ENCODE data around the gene OTOGL.
"Not testable (repeated sequence)": the region's sequence is repeated elsewhere in the genome, so short reads cannot be mapped to it uniquely, and the experiment has no call there.

The OTOGL gene

DNA sequence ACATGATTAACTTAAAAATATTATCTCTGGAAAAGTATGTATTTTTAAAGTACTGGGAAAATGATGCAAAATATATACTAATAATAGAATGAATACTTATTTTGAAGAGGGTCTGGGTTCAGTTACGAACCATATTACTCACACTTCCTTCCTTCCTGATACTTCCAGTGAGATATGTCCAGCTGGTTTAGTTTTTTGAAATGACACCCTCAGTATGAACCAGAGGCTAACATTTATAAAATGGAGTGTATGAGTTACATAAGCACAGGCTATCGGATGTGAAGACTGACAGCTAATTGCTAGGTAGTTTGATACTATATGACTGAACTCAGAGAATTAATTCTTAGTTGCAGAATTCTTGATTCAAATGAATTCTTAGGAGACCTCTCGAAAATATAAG is 122.9 kb downstream of the OTOGL start:
- DNase-seq (ENCODE audit: low read depth in 2 of 2): no peak

DNA sequence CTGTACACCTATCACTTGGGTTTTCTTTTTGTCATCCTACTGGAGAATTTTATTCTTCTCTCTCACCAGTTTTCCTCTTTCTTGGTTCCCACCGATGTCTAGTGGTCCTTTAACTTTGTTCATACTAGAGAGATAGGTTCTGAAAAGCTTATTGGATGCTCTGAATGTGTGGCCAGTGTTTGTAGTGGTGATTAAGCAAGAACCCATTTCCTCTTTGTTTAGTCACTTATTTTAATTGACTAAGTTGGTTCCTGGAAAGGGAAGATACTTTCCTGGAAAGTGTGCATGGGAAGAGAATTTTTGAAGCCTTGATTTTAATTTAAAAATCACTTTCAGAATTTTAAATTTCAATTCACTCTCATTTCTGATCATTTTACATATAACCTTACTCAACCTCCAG is 127.2 kb downstream of the OTOGL start:
- no peak for DNase-seq (ENCODE audit: low read depth in 2 of 2)

DNA sequence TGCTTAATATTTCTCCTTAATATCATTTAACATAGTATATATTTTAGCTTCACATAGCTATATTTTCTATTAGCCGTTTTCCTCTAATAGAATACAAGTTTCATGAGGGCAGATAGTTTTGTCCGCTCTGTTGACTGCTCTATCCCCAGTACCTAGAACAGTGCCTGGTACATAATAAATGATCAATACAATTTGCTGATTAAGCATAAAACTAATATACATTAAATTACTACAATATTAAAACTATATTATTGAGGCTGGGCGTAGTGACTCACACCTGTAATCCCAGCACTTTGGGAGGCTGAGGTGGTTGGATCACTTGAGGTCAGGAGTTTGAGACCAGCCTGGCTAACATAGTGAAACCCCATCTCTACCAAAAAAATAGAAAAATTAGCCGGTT is 128.6 kb downstream of the OTOGL start:
- not testable (repeated sequence) for DNase-seq (ENCODE audit: low read depth in 2 of 2)

DNA sequence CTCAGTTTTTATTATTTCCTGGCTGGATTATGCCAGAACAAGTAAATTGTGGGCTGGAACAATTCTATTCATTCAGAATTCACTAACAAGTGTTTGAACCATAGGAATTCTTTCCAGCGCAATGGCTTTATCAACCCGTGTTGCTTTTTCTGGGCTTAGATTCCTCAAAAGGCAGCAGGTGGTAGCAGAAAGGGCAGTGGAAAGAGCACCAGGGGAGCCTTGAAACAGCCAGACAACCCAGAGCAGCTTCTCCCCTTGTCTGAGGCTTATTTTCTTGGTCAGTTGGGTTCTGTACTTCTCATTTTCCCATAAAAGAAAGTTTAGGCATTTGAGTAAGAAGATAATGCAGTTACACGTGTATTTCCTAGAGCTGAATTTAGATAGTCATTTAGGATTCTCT is 130.7 kb downstream of the OTOGL start:
- no peak for DNase-seq (ENCODE audit: low read depth in 2 of 2)

DNA sequence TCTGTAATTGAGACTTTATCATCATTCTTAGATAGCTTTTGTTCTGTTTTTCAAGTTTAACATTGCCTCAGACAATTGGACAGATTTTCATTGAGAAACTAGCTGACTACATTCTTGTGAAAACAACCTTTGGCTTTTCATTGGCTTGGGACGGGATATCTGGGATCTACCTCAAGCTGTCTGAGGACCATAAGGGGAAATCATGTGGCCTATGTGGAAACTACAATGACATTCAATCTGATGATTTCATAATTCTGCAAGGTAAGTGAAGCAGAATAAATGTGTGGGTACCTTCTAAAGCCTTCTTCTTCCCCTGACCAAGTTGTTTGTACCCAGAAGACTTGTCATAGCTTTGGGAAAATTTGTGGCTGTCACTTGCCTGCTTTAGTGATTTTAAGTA is 133.5 kb downstream of the OTOGL start:
- DNase-seq (ENCODE audit: low read depth in 2 of 2): no peak

DNA sequence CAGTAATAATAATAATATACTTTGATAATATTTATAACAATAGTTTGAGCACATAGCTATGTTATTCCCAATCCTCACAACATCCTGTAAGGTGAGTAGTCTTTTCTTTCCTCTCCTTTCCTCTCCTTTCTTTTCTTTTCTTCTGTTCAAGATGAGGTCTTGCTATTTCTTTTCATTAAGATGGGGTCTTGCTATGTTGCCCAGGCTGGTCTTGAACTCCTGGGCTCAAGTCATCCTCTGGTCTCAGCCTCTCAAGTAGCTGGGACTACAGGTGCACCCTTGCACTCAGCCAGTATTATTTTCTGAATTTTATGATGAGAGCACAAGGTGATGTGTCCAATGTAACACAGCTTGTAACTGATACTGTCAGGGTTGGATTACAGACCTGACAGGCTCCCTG is 134.6 kb downstream of the OTOGL start:
- DNase-seq (ENCODE audit: low read depth in 2 of 2): no peak

DNA sequence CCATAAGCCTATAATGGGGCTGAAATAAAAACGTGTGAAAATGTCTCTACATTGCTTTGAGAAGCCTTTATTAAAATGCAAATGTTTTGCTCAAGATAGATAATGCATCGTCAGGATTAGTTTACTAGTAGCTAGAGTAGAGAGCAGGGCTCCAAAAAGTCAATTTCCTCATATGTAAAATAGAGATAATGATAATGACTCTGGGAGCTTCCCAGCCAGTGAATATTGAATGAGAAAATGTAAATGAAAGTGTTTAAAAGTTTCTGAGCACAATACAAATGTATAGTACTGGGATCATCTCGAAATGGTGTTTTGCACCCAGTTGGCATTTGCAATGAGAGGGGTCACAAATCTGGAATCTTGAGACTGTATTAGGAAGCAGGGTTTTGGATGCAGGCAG is 135.3 kb downstream of the OTOGL start:
- no peak for DNase-seq (ENCODE audit: low read depth in 2 of 2)

DNA sequence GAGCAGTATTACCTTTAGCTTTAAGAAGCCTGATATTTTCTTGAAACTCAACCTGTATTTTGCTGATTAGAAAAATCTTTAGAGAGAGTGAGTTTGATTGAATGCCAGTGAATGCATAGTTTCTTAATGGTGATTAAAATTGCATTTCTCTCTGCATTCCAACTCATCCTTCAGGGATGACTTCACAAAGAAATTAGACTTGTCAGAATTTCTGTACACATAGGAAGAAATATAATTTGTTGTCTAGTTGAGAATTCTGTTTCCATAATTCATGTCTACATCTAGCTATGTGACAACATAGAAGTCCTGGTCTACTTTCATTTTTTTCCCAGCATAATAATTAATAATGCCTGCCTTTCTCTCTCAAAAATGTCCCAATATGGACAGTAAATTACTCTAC is 136.6 kb downstream of the OTOGL start:
- no peak for DNase-seq (ENCODE audit: low read depth in 2 of 2)

DNA sequence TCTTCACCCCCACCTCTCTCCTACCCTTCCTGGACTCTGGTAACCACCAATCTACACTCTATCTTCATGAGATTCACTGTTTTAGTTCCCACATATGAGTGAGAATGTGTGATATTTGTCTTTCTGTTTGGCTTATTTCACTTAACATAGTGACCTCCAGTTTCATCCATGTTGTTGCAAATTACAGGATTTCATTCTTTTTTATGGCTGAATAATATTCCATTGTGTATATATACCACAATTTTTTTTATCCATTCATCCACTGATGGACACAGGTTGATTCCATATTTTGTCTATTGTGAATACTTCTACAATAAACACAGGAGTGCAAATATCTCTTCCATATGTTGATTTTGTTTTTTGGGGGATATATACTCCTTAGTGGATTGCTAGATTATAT is 140.5 kb downstream of the OTOGL start:
- no peak for DNase-seq (ENCODE audit: low read depth in 2 of 2)

DNA sequence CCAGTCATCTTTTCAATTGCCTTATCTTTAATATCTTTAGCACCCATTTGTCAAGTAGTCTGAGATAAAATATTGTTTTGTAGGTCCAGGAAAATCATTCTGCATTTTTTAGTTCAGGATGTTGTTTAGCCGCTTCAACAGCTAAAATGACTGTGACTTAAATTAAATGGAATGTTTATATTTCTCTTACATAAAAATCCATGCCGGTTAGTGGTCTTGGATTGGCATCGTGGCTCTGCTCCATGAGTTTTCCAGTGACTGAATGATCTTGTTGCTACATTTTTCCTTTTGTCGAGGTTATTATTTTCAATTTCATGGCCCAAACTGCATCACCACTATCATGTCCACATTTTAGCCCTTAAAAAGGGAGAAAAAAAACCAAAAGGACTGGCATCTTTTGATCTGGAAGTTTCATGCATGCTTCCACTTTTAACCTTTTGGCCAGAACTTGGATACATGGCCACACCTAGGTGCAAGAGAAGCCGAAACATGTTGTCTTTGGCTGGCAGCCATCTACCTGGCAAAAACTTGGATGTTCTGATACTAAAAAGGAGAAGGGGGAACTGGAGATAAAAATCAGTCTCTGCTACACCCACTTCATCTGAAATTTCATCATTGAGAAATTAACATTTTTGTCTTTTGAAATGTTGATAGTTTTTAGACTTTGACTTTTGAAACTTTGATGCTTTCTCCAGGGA is 142.4 kb downstream of the OTOGL start:
- DNase-seq (ENCODE audit: low read depth in 2 of 2): no peak

DNA sequence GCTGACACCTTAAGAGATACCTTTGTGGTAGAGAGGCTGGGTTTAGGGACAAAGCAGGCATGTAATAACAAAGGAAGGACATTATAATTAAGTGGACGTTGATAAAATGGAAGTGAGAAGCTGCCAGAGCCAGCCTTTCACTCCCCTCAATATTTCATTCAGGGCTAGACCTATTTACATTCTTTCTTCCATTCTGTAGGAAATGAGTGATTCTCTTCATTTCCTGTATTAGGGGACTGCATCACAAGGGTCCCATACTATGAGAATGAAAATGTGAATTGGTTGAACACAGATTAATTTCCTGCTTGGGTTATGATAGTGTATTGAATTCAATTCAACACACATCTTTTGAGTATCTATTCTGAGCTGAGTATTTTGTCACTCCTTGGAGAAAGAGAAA is 143.0 kb downstream of the OTOGL start:
- DNase-seq (ENCODE audit: low read depth in 2 of 2): no peak

DNA sequence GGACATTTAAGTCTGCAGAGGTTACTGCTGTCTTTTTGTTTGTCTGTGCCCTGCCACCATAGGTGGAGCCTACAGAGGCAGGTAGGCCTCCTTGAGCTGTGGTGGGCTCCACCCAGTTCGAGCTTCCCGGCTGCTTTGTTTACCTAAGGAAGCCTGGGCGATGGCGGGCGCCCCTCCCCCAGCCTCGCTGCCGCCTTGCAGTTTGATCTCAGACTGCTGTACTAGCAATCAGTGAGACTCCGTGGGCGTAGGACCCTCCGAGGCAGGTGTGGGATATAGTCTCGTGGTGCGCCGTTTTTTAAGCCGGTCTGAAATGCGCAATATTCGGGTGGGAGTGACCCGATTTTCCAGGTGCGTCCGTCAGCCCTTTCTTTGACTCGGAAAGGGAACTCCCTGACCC is 150.2 kb downstream of the OTOGL start:
- not testable (repeated sequence) for DNase-seq (ENCODE audit: low read depth in 2 of 2)

DNA sequence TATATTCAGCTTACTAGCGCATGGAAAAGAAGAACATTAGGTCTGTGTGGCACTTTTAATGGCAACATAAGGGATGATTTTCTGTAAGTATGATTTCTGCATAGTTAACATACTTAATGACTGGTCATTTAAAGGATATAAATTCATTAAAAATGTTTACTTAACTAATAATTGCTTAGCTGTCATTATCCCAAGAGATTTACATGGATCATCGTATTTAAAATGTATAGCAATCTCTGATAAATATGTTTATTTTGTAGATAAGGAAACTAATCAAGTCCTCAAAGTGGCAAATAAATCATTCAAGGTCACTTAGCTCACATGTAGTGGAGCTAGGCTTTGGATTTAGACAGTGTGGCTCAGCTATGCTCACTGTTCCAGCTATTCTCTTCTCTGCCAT is 158.6 kb downstream of the OTOGL start:
- no peak for DNase-seq (ENCODE audit: low read depth in 2 of 2)

DNA sequence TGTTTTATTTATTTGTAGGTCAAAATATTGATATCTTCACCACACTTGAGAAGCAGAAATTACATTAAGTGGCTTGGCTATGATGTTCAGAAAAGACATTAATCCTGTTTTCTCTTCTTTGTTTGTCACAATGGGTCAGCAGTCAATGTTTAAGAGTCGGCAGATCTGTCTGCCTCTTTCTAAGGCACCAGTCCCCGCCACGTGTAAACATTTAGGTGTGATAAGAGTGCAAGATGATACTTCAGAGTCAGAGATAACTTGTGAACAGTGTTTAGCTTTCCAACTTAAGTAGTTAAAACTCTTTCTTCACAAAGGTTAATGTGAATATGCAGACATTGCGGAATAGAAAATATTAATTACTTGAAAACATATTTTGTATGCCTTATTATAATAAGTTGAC is 160.9 kb downstream of the OTOGL start:
- DNase-seq (ENCODE audit: low read depth in 2 of 2): no peak

DNA sequence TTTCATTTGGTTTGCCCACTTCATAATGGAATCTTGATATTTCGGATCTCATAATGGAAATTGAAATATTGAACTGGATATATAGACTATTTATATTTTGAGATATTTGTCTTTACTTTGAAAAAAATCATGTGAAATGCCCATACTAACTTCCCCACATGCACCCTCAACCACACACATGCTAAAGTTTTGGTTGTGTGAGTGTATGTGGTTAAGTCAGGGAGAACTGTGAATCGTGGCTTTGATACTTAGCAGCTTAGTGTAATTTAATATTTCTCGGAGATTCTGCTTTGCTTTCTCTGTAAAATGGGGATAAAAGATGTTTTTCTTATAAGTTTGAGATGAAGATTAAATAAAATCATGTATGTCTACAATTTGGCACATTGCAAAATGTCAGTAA is 162.1 kb downstream of the OTOGL start:
- peak in 1 of 2 donors; percentile 0 for DNase-seq (ENCODE audit: low read depth in 2 of 2)

DNA sequence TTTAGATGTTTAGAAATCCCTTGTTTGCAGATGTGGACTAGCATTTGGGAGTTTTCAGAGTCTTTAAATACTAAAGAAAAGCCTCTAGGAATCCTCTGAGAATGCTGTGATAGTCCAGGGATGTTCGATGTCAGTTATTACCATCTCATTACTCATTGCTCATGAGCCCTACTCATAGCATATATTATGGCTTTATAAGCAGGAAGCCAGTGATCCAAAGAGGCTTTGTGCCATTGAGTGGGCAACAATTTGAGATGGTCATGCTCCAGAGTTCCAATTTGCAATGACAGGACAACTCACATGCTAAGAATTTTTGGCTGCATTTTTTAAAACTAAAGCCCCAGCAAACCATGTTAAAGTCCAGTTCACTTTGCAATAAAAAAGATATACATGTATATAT is 163.0 kb downstream of the OTOGL start:
- no peak for DNase-seq (ENCODE audit: low read depth in 2 of 2)

DNA sequence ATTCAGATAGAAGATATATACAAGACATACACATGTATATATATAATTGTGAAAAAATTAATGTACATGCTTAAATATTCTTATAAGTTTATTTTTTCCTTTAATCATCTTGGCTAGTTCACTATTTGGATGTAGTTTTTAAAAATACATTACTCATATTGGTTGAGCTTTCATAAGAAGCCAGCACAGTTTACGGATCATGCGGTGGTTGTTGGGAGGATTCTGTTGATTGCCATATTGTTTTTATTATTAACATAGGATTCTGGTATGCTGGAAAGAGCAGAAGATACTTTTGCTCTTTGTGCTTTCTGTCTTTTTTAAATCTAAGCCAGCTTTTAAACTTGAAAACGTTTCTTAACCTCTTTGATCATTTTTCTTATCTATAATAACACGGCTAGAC is 163.4 kb downstream of the OTOGL start:
- no peak for DNase-seq (ENCODE audit: low read depth in 2 of 2)

DNA sequence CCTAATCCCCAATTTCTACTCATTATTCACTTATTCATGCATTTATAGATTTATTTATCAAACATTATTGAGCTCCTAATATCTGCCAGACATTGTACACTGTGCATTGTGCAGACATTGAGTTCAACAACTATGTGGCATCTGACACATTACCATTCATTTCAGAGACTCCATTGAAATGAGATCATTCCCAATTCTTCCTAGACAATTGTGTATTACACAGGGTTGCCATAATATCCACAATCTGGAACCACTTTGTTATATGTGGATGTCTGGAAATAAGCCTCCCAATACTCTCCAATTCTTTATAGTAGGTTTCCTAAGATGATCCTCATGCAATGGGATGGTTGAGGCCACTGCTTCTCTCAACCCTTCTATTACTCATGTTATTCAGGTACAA is 165.0 kb downstream of the OTOGL start:
- DNase-seq (ENCODE audit: low read depth in 2 of 2): no peak

DNA sequence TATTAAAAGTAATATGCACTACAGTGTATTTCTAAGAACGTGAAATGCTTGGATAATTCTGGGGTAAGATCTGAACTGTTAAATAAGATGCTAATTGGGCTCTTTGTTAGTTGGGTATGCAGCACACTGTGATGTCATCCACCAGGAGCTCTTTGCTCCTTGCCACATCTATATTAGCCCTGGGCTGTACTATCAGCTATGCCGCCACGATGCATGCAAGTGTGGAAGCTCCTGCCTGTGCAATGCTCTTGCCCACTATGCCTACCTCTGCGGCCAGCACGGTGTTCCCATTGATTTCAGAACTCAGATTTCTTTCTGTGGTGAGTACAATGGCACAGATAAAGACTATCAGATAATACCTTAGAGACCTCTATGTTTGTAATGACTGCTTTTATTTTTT is 165.6 kb downstream of the OTOGL start:
- no peak for DNase-seq (ENCODE audit: low read depth in 2 of 2)

DNA sequence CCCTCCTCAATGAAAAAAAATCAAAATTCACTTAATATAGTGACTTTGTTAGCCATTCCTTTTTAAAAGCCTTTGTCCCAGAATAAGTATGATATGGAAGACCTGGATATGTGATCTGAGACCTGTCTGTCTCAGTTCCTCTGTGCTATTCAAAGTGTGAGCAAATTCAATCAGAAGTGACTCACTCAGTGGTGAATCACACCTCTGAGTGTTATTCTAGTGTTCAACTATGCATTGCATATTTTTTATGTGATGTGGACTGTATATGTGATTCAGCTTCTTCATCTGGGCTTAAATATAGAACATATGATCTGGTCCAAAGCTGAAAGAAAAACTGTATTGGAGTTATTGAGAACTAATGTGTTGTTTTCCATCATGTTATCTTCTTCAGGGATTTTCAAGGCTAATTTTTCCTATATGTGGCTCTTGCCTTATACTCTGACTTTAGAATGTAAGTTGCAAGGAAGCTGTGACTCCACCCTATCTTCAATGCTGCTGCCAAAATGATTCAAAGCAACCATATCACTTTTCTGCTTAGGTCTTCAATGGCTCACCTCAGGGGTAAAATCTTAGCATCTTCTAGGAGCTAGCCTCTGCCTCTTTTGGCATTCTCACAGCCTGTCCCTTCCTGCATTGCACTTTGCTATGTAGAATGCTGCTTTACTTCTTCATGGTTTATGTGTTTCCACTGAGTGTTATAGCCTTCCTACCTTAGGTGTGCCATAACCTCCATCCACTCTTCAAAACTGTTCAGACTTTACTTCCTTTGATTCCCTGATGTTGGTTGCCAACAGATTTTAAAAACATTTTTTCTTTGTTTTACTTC is 169.8 kb downstream of the OTOGL start:
- no peak for DNase-seq (ENCODE audit: low read depth in 2 of 2)

DNA sequence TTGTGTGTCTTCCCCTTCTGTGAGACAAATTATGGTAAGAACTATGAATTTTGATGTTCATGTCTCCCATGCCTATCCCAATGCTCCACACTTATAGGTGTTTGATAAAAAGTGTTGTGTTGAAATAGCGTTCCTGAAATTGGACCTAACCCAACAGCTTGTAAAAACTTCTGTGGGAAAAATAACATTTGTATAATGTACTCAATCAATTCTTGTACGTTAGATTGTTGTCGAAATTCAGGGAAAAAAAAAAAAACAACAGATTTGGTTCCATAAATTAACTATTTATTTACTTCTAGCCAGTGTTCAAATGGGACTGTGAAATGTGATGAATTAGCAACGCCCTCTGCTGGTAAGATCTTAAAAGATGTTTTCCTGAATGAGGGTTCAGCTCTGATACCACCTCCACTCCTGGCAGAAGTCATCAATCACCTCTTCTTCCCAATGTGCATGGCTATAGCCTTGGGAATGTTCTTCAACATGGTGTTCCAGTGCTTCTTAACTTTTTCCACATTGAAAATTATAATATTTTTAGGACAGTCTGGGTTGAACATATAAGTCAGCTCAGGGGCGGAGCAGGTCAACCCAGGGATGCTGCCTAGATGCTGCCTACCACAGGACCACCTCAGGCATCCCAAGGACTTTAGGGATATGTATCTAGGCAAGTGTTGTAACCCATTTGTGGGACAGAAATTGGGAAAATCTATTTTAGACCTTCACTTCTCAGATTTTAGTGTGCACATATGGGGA is 170.6 kb downstream of the OTOGL start:
- DNase-seq (ENCODE audit: low read depth in 2 of 2): no peak

DNA sequence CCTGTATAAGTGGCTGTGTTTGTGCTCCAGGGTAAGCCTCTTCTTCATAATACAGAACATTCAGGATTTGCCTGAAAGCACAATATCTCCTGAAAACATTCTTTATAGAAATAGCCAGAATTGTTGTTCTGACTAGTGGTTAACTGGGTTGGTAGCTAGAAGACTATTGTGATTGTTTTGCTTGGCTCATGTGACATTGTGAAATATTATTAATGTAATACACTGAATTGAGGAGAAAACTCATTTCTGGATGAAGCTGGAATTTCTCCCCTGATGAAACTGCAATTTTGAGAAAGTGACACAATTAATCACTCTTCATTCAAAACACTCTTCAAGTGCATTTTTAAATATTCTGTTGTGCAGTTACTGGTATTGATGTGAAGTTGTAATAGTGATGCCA is 172.4 kb downstream of the OTOGL start:
- DNase-seq (ENCODE audit: low read depth in 2 of 2): no peak

DNA sequence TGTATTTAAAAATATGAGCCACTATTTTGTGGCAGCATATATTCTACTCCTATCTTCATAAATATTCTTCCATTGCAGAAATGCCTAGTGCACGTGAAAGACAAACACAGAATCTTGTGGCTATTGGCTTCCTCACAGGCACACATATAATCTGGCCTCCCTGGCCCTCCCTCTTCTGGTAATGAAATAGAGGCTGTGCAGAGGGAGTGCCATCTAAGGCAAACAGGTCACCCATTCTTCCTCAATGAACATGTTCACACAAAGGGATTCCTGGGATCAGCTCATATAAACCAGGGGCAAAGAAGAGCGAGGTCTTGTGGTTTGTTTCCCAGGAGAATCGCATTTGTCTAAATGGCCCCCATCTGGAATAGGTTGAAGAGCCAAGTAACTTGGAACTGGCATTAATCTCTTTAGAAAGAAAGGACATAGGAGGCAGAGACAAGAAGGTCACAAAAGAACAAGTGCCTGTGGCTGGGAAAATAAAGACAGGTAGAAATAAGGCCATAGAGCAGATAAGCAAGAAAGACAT is 173.1 kb downstream of the OTOGL start:
- no peak for DNase-seq (ENCODE audit: low read depth in 2 of 2)

All from stimulated activated CD8-positive, alpha-beta memory T cell treated with anti-CD3 and anti-CD28 coated beads, Interleukin-7, amount 100 ng/mL, for 4 hours (primary cell).